PC-3 (cell line): ENCODE measurements around the gene RTP4. TPM values are rescaled to one million over a fixed set of nuclear protein-coding genes. Genes with fewer than 3 reads are reported as not detected.

Source experiments
- ATAC-seq: fragments of 200-7000 bp; cut with Tn5 transposase; 2 replicates; pipeline ENCODE4 v1.9.1; 2020; ENCODE audit warnings: mild to moderate bottlenecking, moderate library complexity
- BruUV-seq: library from RNA; stranded (reverse); fragments of 400-500 nt; replicated peaks from 2 replicates; lab custom pipeline; 2021; lab: Mats Ljungman, UMichigan
- CTCF ChIA-PET: fragments of 300-600 bp; sonication (Branson Sonifier 250); formaldehyde crosslinking; loops from one replicate; lab custom pipeline; 2022; ENCODE audit warnings: antibody characterized with exemption; lab: Charles Lee
- POLR2A ChIA-PET: fragments of 300-600 bp; sonication (Branson Sonifier 250); formaldehyde crosslinking; loops from one replicate; lab custom pipeline; 2022; ENCODE audit warnings: antibody characterized with exemption; ENCODE audit not compliant: unreplicated experiment; lab: Charles Lee
- DNase-seq: peaks from one replicate; pipeline ENCODE4 v3.0.0-alpha.2; 2015
- H2AFZ ChIP-seq: fragments of 300-600 bp; sonication (generic); 2 replicates; pipeline ENCODE4 v1.6.0; 2016; ENCODE audit warnings: antibody characterized with exemption, low read length
- H3F3A ChIP-seq: fragments of 300-600 bp; sonication (generic); one replicate; pipeline ENCODE4 v1.6.0; 2017; ENCODE audit warnings: antibody characterized with exemption, low read length, control low read depth, mild to moderate bottlenecking; ENCODE audit not compliant: unreplicated experiment
- H3K27ac ChIP-seq: fragments of 300-600 bp; sonication (generic); 2 replicates; pipeline ENCODE4 v1.5.1; 2016; ENCODE audit warnings: mild to moderate bottlenecking, low read length
- H3K27me3 ChIP-seq: fragments of 300-600 bp; sonication (generic); 2 replicates; pipeline ENCODE4 v1.6.1; 2016; ENCODE audit warnings: low read length, mixed read lengths
- H3K36me3 ChIP-seq: fragments of 300-600 bp; sonication (generic); 2 replicates; pipeline ENCODE4 v1.6.1; 2016; ENCODE audit warnings: low read depth, mixed run types, low read length, mixed read lengths
- H3K4me1 ChIP-seq: fragments of 300-600 bp; sonication (generic); 2 replicates; pipeline ENCODE4 v1.5.1; 2016; ENCODE audit warnings: low read length; ENCODE audit not compliant: insufficient read depth
- H3K4me2 ChIP-seq: fragments of 300-600 bp; sonication (generic); 2 replicates; pipeline ENCODE4 v1.6.0; 2016; ENCODE audit warnings: low read length
- H3K4me3 ChIP-seq: fragments of 300-600 bp; sonication (generic); 2 replicates; pipeline ENCODE4 v1.5.1; 2016; ENCODE audit warnings: mild to moderate bottlenecking, low read length, mixed read lengths
- H3K79me2 ChIP-seq: fragments of 300-600 bp; sonication (generic); 2 replicates; pipeline ENCODE4 v1.6.1; 2017; ENCODE audit warnings: low read length, mixed read lengths
- H3K9ac ChIP-seq: fragments of 300-600 bp; sonication (generic); 2 replicates; pipeline ENCODE4 v1.6.0; 2016; ENCODE audit warnings: mild to moderate bottlenecking, low read length
- H3K9me2 ChIP-seq: fragments of 300-600 bp; sonication (generic); replicated peaks from 2 replicates; pipeline ENCODE4 v1.6.1; 2016; ENCODE audit warnings: mixed run types, low read length, mixed read lengths
- H3K9me3 ChIP-seq: fragments of 300-600 bp; sonication (generic); 2 replicates; pipeline ENCODE4 v1.6.1; 2016; ENCODE audit warnings: low read length, mixed read lengths
- H4K20me1 ChIP-seq: fragments of 300-600 bp; sonication (generic); 2 replicates; pipeline ENCODE4 v1.6.1; 2016; ENCODE audit warnings: low read length, mixed read lengths
- CTCF ChIP-seq: fragments of 300-600 bp; sonication (generic); conservative IDR thresholded peaks from 2 replicates; pipeline ENCODE4 v1.5.1; 2017; ENCODE audit warnings: antibody characterized with exemption, low read depth, mild to moderate bottlenecking, low read length
- EZH2 ChIP-seq: fragments of 300-600 bp; sonication (generic); IDR thresholded peaks from one replicate; pipeline ENCODE4 v1.6.1; 2017; ENCODE audit warnings: antibody characterized with exemption, mild to moderate bottlenecking, low read length; ENCODE audit not compliant: unreplicated experiment
- EZH2phosphoT487 ChIP-seq: fragments of 300-600 bp; sonication (generic); IDR thresholded peaks from 2 replicates; pipeline ENCODE4 v1.6.1; 2018; ENCODE audit warnings: mild to moderate bottlenecking, antibody characterized with exemption, low read length, borderline replicate concordance
- intact Hi-C: fragments of 100-400 bp; cut with micrococcal nuclease; formaldehyde crosslinking; loops from 2 replicates; pipeline ENCODE4 v1.9.0; 2023
- total RNA-seq: library from RNA; depleted of rRNA; stranded (reverse); fragments of >200 nt; gene quantifications from 2 replicates; pipeline ENCODE4 v1.2.3, GENCODE V29; 2014

The RTP4 gene
- total RNA-seq, 1 experiment from 2014 or later: 0.11 TPM

GRCh38 chr3:187319699-187320302, 48.4 kb upstream of the RTP4 start:
- H3K4me2 ChIP-seq: peak overlapping the region; percentile 80
- ChIA-PET POLR2A (no interaction called here), CTCF (interaction anchor here (0.7 to 2.0 kb wide), 4 partner anchors 31 to 359 kb away, joined by 3 to 19 read pairs (median 10); no protein-coding TSS in a partner anchor)
- H3K9me3 ChIP-seq: no peaks in the 10 kb centered on the region
- intact Hi-C loops: loop anchor here (1.0 to 10.0 kb wide), 5 partner anchors 100 to 394 kb away; no protein-coding TSS in a partner anchor
- no TSS peak for BruUV-seq
- peaks cover 4% of the 10 kb centered on the region; the same call in 1 of the 2 replicates for H3K4me1 ChIP-seq
- peak overlapping the region; percentile 57; the same call in 1 of the 2 replicates for H3K4me3 ChIP-seq
- peak overlapping the region; percentile 77; the same call in 1 of the 2 replicates for H2AFZ ChIP-seq
- DNase-seq: peak; percentile 77
- H3F3A ChIP-seq: no peaks in the 10 kb centered on the region
- no peaks in the 10 kb centered on the region for H3K9me2 ChIP-seq
- ATAC-seq: peak; percentile 88
- H3K36me3 ChIP-seq: no peaks in the 10 kb centered on the region
- no peaks in the 10 kb centered on the region for H4K20me1 ChIP-seq
- no peaks in the 10 kb centered on the region for H3K79me2 ChIP-seq
- H3K27me3 ChIP-seq: peaks cover 45% of the 10 kb centered on the region
- H3K27ac ChIP-seq: no peak overlapping the region
- H3K9ac ChIP-seq: no peak overlapping the region
- TF ChIP-seq CTCF: peak; percentile 83
- TF ChIP-seq EZH2phosphoT487: no peak

- Histone ChIP-seq H3K4me2 (no peak overlapping the region), H3K27ac (no peak overlapping the region), H3K9ac (no peak overlapping the region), H3K79me2 (no peaks in the 10 kb centered on the region), H3K4me3 (no peak overlapping the region), H3F3A (no peaks in the 10 kb centered on the region), H2AFZ (no peak overlapping the region), H3K36me3 (no peaks in the 10 kb centered on the region), H3K9me2 (no peaks in the 10 kb centered on the region), H3K4me1 (peaks cover 4% of the 10 kb centered on the region; the same call in 1 of the 2 replicates), H3K9me3 (no peaks in the 10 kb centered on the region), H4K20me1 (no peaks in the 10 kb centered on the region), H3K27me3 (peaks cover 45% of the 10 kb centered on the region)
- no TSS peak for BruUV-seq
- ATAC-seq: no peak
- POLR2A ChIA-PET: interaction anchor here (1.2 kb wide), 1 partner anchor 337 kb away, joined by 4 read pairs; no protein-coding TSS in a partner anchor
- intact Hi-C loops: no loop called here
- no peak for TF ChIP-seq EZH2
- no peak for TF ChIP-seq EZH2phosphoT487
- no peak for TF ChIP-seq CTCF
- CTCF ChIA-PET: interaction anchor here (0.6 kb wide), 1 partner anchor 358 kb away, joined by 5 read pairs; no protein-coding TSS in a partner anchor
- no peak for DNase-seq
Measured at GRCh38 chr3:187321766-187322165, 46.4 kb upstream of the RTP4 start.

- no peak overlapping the region for H3K27ac ChIP-seq
- no peaks in the 10 kb centered on the region for H4K20me1 ChIP-seq
- no peak overlapping the region for H3K4me3 ChIP-seq
- peaks cover 45% of the 10 kb centered on the region for H3K27me3 ChIP-seq
- CTCF ChIA-PET: interaction anchor here (0.6 kb wide), 1 partner anchor 358 kb away, joined by 5 read pairs; no protein-coding TSS in a partner anchor
- POLR2A ChIA-PET: interaction anchor here (1.2 kb wide), 1 partner anchor 337 kb away, joined by 4 read pairs; no protein-coding TSS in a partner anchor
- intact Hi-C loops: no loop called here
- H3K9ac ChIP-seq: no peak overlapping the region
- H3K9me3 ChIP-seq: no peaks in the 10 kb centered on the region
- no peak for TF ChIP-seq EZH2
- no peak for TF ChIP-seq EZH2phosphoT487
- no peak for TF ChIP-seq CTCF
- ATAC-seq (no peak), DNase-seq (no peak)
- H2AFZ ChIP-seq: no peak overlapping the region
- BruUV-seq: no TSS peak
- no peaks in the 10 kb centered on the region for H3K79me2 ChIP-seq
- no peaks in the 10 kb centered on the region for H3K9me2 ChIP-seq
- no peak overlapping the region for H3K4me2 ChIP-seq
- H3K36me3 ChIP-seq: no peaks in the 10 kb centered on the region
- no peaks in the 10 kb centered on the region for H3F3A ChIP-seq
- peaks cover 4% of the 10 kb centered on the region; the same call in 1 of the 2 replicates for H3K4me1 ChIP-seq
Measured at GRCh38 chr3:187322291-187322690, 45.9 kb upstream of the RTP4 start.
